Measurements from ENCODE around the gene PSMD6.

- TF ChIP-seq CTCF (IDR thresholded peaks at IDR 0.05; ENCODE audit: insufficient read depth, low read depth, low read length) (no peak), EZH2 (IDR thresholded peaks at IDR 0.05; ENCODE audit: insufficient read depth, low read length) (no peak)
Observed at GRCh38 chr3:63974451-63974850, 48.8 kb downstream of the PSMD6 start.

All from astrocyte (in vitro differentiated cells and primary cell).